GM18517 (cell line): ENCODE results near the gene TMEM87B.
A peak's percentile ranks its signal among the peaks of the same experiment; 100 is the strongest.
"Not testable (repeated sequence)": the region's sequence is repeated elsewhere in the genome, so short reads cannot be mapped to it uniquely, and the experiment has no call there.

Source experiments
- ATAC-seq: cut with Tn5 transposase; IDR thresholded peaks from one replicate; pipeline ENCODE4 v1.9.1; 2021; ENCODE audit warnings: mild to moderate bottlenecking, moderate library complexity; ENCODE audit not compliant: unreplicated experiment

TMEM87B gene

GRCh38 chr2:112032689-112033465 lies 22.2 kb upstream of the TMEM87B start:
- ATAC-seq = no peak

GRCh38 chr2:112033600-112033999 lies 21.5 kb upstream of the TMEM87B start:
- no peak for ATAC-seq

- ATAC-seq = no peak
Observed at GRCh38 chr2:112034924-112035323, 20.1 kb upstream of the TMEM87B start.

GRCh38 chr2:112035786-112036185 lies 19.3 kb upstream of the TMEM87B start:
- no peak for ATAC-seq

- ATAC-seq = not testable (repeated sequence)
Observed at GRCh38 chr2:112039556-112039955, 15.5 kb upstream of the TMEM87B start.

- not testable (repeated sequence) for ATAC-seq
Observed at GRCh38 chr2:112040066-112040465, 15.0 kb upstream of the TMEM87B start.

- ATAC-seq = not testable (repeated sequence)
Observed at GRCh38 chr2:112041460-112041859, 13.6 kb upstream of the TMEM87B start.

- ATAC-seq = no peak
Observed at GRCh38 chr2:112045446-112046014, 9.5 kb upstream of the TMEM87B start.

- ATAC-seq = no peak
Observed at GRCh38 chr2:112046231-112046630, 8.8 kb upstream of the TMEM87B start.

GRCh38 chr2:112047537-112048235 lies 7.4 kb upstream of the TMEM87B start:
- no peak for ATAC-seq

GRCh38 chr2:112048236-112048592 lies 6.9 kb upstream of the TMEM87B start:
- ATAC-seq = no peak

- no peak for ATAC-seq
Observed at GRCh38 chr2:112048887-112049286, 6.2 kb upstream of the TMEM87B start.

- no peak for ATAC-seq
Observed at GRCh38 chr2:112050316-112050715, 4.8 kb upstream of the TMEM87B start.

GRCh38 chr2:112053917-112054846 lies 887 bp upstream of the TMEM87B start:
- ATAC-seq = peak; percentile 59

- peak; percentile 7 for ATAC-seq
Observed at GRCh38 chr2:112055730-112056625, 909 bp downstream of the TMEM87B start.

- no peak for ATAC-seq
Observed at GRCh38 chr2:112056626-112056987, 1.5 kb downstream of the TMEM87B start.

- ATAC-seq = no peak
Observed at GRCh38 chr2:112059671-112060070, 4.6 kb downstream of the TMEM87B start.

GRCh38 chr2:112061299-112061698 lies 6.2 kb downstream of the TMEM87B start:
- no peak for ATAC-seq

GRCh38 chr2:112061840-112062239 lies 6.8 kb downstream of the TMEM87B start:
- ATAC-seq = no peak

GRCh38 chr2:112062894-112063293 lies 7.8 kb downstream of the TMEM87B start:
- no peak for ATAC-seq
